ENCODE data around the gene FAM114A1. TPM values are rescaled to one million over a fixed set of nuclear protein-coding genes. Genes with fewer than 3 reads are reported as not detected.

The FAM114A1 gene
- total RNA-seq, 2 donors from 2014 or later, result 0.48 to 0.83 TPM

DNA sequence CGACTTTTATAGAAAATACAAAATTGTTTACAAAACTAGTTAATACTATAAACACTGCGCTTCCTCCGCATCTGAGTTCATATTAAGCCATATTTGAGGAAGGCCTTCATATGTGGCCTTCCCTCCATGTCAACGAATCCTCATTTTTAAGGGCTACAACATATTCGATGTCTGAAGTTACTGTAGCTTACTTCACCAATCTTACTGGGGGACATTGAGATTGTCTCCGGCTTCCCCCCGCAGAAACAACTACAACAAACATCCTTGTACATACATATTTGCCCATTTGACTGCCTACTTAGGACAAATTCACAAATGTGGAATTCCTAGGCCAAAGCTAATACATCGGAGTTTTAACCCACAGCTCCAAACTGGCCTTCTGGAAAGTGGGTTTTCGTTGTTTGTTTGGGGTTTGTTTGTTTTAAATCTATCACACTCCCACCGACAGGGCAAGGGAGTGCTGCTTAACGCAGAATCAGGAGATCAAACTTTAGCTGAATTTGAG is 581 bp upstream of the FAM114A1 start:
- Mint-ChIP-seq H3K4me1 (ENCODE audit: low read depth) (peaks cover 17% of the 10 kb centered on the region), H3K4me3 (peak overlapping the region; percentile 66 to 68), H3K36me3 (ENCODE audit: insufficient read depth in 2 of 2) (no peaks in the 10 kb centered on the region), H3K27me3 (ENCODE audit: low read depth) (peaks cover 17% of the 10 kb centered on the region), H3K9me3 (no peaks in the 10 kb centered on the region), H3K27ac (no peak overlapping the region)
- DNase-seq (no peak), ATAC-seq (replicated peaks in 1 of 2) (no peak)

DNA sequence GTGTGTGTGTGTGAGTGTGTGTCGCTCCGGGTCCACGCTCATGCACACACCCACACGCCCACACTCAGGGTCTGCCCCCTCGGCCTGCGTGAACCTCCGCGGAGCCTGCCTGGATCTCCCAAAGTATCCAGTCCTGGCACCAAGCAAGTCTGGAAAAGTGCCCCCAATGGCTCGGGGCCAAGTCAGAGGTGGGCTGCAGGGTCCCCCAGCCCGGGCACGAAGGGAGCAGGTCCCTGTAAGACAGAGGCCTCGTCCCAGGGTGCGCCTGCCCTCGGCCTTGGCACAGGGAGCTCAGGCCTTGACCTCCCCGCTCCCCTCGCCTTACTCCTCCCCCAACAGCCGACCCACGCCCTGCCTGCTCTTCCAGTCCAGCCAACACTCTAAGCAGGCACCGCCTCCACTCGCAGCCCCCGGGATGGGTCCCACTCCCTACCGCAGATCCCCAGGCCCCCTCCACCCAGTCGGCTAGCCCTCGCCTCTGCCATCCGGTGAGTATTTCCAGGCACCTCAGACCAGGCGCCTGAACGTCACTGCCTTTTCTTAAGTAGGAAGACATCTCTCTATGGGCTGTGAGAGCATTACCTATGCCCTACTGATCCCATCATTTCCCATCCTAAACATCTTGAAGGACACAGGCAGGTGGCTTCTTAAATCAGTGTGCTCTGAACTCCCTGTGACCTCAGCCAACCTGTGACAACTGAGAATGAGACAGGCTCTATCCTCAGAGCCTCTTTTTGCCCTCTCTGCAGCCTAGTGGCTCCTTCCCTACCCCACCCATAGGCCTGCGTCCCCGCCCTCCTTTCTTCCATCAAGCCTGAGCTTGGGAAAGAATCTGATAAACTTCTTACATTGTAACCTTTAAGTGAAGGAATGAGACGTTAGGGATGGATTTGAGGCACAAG is 704 bp downstream of the FAM114A1 start:
- DNase-seq (no peak), ATAC-seq (replicated peaks in 1 of 2) (no peak)
- peaks cover 17% of the 10 kb centered on the region for H3K4me1 Mint-ChIP-seq (ENCODE audit: low read depth)
- peak overlapping the region; percentile 66 to 71 for H3K4me3 Mint-ChIP-seq
- H3K27me3 Mint-ChIP-seq (ENCODE audit: low read depth), result peaks cover 17% of the 10 kb centered on the region
- H3K36me3 Mint-ChIP-seq (ENCODE audit: insufficient read depth in 2 of 2), result no peaks in the 10 kb centered on the region
- H3K27ac Mint-ChIP-seq, result no peak overlapping the region
- no peaks in the 10 kb centered on the region for H3K9me3 Mint-ChIP-seq

DNA sequence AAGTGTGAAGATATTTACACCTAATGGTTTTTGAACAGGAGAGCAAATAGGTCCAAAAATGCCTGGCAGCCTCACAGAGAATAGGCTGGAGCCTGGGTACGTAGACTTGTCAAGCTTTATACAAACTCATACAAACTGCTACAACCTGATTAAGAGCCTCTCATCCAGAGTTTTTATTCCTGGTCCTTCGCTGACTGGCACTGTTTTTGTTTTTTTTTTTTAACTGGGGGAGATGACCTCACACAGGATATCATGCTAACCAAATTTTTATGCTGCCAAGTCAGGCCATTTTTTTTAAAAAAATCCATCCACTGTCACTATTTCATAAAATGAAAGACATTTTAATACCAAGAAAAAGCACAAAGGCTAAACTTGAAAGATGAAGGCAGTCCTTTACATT is 1.9 kb downstream of the FAM114A1 start:
- Mint-ChIP-seq H3K36me3 (ENCODE audit: insufficient read depth in 2 of 2) (no peaks in the 10 kb centered on the region), H3K9me3 (no peaks in the 10 kb centered on the region), H3K27ac (no peak overlapping the region), H3K27me3 (ENCODE audit: low read depth) (peaks cover 18% of the 10 kb centered on the region), H3K4me1 (ENCODE audit: low read depth) (peaks cover 17% of the 10 kb centered on the region), H3K4me3 (no peak overlapping the region)
- ATAC-seq (replicated peaks in 1 of 2) (no peak), DNase-seq (no peak)

DNA sequence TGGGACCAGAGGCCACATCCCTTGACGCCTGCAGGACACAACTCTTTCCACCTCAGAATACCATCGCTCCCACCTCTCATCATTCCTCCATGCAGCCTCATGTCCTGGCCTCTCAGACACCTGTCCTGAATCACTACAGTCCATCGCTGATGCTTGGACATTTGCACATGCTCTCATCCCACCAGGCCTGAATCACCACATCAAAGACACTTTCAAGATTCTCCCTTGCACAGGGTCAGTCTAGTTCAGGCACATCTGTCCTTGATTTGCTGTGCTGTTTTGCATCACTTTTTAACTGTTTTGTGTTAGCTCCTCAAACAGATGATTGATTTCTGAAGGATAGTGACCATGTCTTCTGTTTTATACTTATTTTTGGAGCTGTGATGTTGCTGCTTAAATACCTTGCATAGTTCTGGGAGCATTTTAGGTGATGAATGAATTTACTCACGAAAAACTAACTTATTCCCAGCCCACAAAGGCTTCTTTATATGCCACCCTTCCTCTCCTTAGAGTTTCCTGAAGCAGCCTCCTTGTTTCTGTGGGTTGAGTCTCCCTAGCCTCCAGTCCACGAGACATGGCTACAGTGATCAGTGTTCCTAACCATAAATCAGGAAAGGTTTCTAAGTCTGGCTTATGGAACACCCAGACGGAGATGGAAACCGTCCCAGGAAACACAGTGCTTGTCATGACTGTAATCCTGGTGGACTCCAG is 2.6 kb downstream of the FAM114A1 start:
- DNase-seq (no peak), ATAC-seq (replicated peaks in 1 of 2) (no peak)
- Mint-ChIP-seq H3K4me3 (no peak overlapping the region), H3K36me3 (ENCODE audit: insufficient read depth in 2 of 2) (no peaks in the 10 kb centered on the region), H3K4me1 (ENCODE audit: low read depth) (peaks cover 16% of the 10 kb centered on the region), H3K27me3 (ENCODE audit: low read depth) (peaks cover 25% of the 10 kb centered on the region), H3K27ac (no peak overlapping the region), H3K9me3 (peaks cover 0 to under 1% of the 10 kb centered on the region in 2 donors)

DNA sequence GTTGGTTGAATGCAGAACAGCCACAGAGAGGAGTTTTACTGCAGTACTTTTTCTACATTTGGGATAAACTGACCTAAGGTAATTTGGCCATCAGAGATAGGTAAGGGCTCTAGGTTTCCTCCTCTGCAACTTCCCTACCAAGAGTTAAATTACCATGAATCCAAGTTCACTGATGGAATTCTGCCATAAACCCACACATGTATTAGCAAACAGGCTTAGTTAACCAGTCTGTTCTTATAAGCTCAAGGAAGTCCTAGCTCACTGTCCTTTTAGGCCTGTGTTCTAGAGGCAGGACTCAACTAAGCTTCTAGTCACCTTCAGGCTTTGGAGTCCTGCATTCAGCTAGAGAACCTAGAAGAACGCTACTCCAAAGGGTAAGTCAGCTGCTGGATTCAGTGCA is 4.0 kb downstream of the FAM114A1 start:
- no peak overlapping the region for H3K27ac Mint-ChIP-seq
- ATAC-seq (replicated peaks in 1 of 2) (no peak), DNase-seq (no peak)
- peaks cover 0 to 4% of the 10 kb centered on the region in 2 donors for H3K9me3 Mint-ChIP-seq
- H3K4me3 Mint-ChIP-seq, result no peak overlapping the region
- H3K27me3 Mint-ChIP-seq (ENCODE audit: low read depth), result peaks cover 28% of the 10 kb centered on the region
- no peaks in the 10 kb centered on the region for H3K36me3 Mint-ChIP-seq (ENCODE audit: insufficient read depth in 2 of 2)
- H3K4me1 Mint-ChIP-seq (ENCODE audit: low read depth), result peaks cover 10% of the 10 kb centered on the region

DNA sequence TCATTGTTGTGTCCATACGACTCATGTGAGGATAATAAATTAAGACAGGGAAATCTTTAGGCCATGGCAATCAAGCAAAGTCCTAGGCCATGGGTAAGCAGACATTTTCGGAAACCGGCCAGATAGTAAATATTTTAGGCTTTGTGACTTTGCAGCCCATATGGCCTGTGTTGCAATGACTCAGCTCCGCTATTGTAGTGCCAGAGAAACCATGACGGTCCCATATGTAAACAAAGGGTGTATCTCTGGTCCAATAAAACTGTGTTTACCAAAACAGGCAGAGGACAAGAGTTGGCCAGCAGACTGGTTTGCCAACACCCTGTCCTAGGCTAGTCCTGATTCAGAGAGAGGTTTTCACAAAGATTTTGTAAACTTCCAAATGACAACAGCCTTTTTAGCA is 5.0 kb downstream of the FAM114A1 start:
- H3K4me1 Mint-ChIP-seq (ENCODE audit: low read depth), result peaks cover 4% of the 10 kb centered on the region
- H3K27ac Mint-ChIP-seq, result no peak overlapping the region
- peaks cover 0 to 4% of the 10 kb centered on the region in 2 donors for H3K9me3 Mint-ChIP-seq
- H3K36me3 Mint-ChIP-seq (ENCODE audit: insufficient read depth in 2 of 2), result no peaks in the 10 kb centered on the region
- no peak overlapping the region for H3K4me3 Mint-ChIP-seq
- DNase-seq, result no peak
- no peak for ATAC-seq (replicated peaks in 1 of 2)
- peaks cover 24% of the 10 kb centered on the region for H3K27me3 Mint-ChIP-seq (ENCODE audit: low read depth)

DNA sequence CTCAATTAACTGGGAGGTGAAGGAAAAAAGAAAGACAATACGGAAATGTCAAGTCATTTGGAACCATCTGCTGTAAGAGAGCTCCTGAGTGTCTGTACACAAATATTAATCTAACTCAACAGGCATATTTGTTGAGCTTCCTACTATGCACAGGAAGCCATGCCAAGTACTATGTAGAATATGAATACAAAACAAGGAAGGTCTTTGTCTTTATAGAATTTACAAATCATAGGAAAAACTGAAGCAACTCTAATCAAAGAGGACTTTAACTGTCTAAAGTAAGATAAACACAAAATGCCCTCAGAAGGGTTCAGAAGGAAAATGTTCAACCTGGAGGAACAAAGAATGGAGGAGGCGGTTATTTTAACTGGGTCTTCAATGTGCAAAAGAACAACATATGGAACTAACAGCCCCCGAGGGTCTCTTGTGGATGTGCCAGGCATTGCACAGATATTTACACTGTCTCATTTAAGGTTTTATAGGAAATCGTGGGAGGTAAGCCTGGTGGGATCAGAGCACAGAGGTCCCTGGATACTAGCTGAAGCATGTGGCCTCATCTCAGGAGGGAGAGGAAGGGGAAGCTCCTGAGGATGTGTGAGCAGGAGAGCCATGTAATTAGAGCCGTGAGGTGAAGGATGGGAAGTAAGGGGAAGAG is 5.8 kb downstream of the FAM114A1 start:
- no peak overlapping the region for H3K27ac Mint-ChIP-seq
- ATAC-seq (replicated peaks in 1 of 2) (no peak), DNase-seq (no peak)
- peaks cover 21% of the 10 kb centered on the region for H3K27me3 Mint-ChIP-seq (ENCODE audit: low read depth)
- peaks cover 0 to 4% of the 10 kb centered on the region in 2 donors for H3K9me3 Mint-ChIP-seq
- no peak overlapping the region for H3K4me3 Mint-ChIP-seq
- no peaks in the 10 kb centered on the region for H3K36me3 Mint-ChIP-seq (ENCODE audit: insufficient read depth in 2 of 2)
- peaks cover 2% of the 10 kb centered on the region for H3K4me1 Mint-ChIP-seq (ENCODE audit: low read depth)

DNA sequence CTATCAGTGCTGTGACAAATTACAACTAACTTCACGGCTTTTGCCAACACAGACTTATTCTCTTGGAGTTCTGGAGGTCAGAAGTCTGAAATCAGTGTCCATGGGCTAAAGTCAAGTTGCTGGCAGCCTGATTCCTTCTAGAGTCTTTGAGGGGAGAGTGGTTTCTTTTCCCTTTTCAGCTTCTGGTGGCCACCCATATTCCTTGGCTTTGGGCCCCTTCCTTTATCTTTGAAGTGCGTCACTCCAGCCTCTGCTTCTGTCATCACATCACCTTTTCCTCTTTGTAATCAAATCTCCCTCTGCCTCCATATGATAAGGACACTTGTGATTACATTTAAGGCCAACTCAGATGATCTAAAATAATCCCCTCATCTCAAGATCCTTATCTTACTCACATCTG is 9.0 kb downstream of the FAM114A1 start:
- DNase-seq, result no peak
- ATAC-seq (replicated peaks in 1 of 2), result no peak

DNA sequence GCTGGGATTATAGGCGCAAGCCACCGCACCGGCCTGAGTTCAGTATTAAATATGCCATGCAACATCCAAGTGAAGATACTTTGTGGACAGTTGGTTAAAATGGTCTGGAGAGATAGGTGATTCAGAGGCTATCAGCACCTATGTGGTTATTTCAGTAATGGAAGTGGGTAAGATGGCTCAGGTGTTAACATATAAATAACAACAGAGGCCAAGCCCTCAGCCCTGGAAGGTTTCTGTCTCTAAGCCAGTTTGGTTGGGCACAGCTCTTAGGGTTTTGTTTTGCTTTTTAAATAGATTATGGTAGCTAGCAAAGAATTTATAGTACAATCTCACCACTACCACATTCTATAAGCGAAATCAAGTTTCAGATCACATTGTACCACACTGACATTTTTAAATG is 16.6 kb downstream of the FAM114A1 start:
- ATAC-seq (replicated peaks in 1 of 2) (no peak), DNase-seq (no peak)
- H3K9me3 Mint-ChIP-seq, result peaks cover 0 to 2% of the 10 kb centered on the region in 2 donors
- no peak overlapping the region for H3K27ac Mint-ChIP-seq
- no peaks in the 10 kb centered on the region for H3K36me3 Mint-ChIP-seq (ENCODE audit: insufficient read depth in 2 of 2)
- H3K27me3 Mint-ChIP-seq (ENCODE audit: low read depth), result no peaks in the 10 kb centered on the region
- peaks cover 11% of the 10 kb centered on the region for H3K4me1 Mint-ChIP-seq (ENCODE audit: low read depth)
- no peak overlapping the region for H3K4me3 Mint-ChIP-seq

More for the DNA sequence above, 9.0 kb downstream of the FAM114A1 start:
- Mint-ChIP-seq H3K9me3 (peaks cover 0 to 4% of the 10 kb centered on the region in 2 donors), H3K27me3 (ENCODE audit: low read depth) (peaks cover 11% of the 10 kb centered on the region), H3K27ac (no peak overlapping the region), H3K4me3 (no peak overlapping the region), H3K36me3 (ENCODE audit: insufficient read depth in 2 of 2) (no peaks in the 10 kb centered on the region), H3K4me1 (ENCODE audit: low read depth) (no peaks in the 10 kb centered on the region)

DNA sequence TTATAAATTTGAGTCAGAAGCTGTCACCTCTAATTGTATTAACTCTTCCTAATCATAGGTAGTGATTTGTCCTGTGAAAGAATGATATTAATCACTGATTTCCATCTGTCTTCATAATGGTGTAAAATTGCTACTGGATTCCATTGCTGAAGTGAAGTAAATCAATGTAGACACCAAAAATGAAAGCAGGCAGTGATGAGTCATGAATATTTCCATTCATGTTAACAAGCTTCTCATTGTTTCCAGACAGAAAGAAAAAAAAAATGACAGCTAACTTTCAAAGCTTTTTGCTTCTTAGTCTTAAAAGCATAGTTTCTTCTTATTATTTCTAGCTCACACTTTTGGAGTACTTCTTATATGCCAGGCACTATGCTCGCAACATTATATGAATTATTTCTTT is 21.5 kb downstream of the FAM114A1 start:
- H3K4me1 Mint-ChIP-seq (ENCODE audit: low read depth), result peaks cover 26% of the 10 kb centered on the region
- H3K9me3 Mint-ChIP-seq, result peaks cover 0 to 2% of the 10 kb centered on the region in 2 donors
- H3K27ac Mint-ChIP-seq, result peak overlapping the region; percentile 95
- DNase-seq (peak in 1 of 2 donors; percentile 22), ATAC-seq (replicated peaks in 1 of 2) (peak; percentile 81 to 87)
- H3K4me3 Mint-ChIP-seq, result peak overlapping the region; percentile 27 to 75
- no peaks in the 10 kb centered on the region for H3K36me3 Mint-ChIP-seq (ENCODE audit: insufficient read depth in 2 of 2)
- no peaks in the 10 kb centered on the region for H3K27me3 Mint-ChIP-seq (ENCODE audit: low read depth)

DNA sequence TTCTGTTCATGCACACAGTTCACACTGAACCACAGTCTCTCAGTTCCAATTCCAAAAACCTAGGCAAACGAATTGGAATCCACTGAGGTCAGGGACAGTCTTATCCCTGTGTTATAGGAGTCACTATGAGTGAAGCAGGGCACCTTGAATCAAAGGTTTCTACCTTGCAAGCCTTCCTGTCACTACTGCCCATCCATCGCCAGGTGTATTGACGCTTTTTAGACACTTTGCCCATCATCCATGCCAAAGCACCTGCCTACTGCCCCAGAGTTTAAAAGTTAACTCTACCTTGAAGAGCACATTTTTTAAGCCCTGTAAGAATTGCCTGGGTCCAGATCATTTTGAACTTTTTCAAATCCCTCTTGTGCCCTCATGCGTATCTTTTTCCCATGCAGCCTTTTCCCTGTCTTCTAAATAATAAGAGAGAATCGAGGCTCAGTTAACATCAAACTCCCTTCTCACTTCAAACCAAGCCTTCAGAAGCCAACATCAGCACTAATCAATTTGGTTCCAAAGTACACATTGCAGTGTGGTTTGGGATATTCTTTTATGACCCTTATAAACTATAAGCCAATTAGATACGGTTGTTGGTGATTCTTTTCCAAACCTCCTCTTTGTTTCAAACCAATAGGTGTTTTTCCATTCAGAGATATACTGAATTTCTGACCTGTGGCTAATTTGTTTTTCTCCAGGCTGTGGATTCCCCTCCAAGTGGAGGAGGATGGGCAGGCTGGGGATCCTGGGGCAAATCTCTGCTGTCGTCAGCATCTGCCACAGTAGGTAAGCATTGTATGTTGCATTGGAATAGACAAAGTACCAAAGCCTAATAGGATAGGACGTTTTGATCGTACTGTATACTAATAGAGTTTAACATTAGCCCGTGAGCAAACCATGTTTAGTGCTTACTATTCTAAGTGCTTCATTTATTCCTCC is 23.7 kb downstream of the FAM114A1 start:
- DNase-seq, result no peak
- no peak overlapping the region for H3K4me3 Mint-ChIP-seq
- H3K36me3 Mint-ChIP-seq (ENCODE audit: insufficient read depth in 2 of 2), result no peaks in the 10 kb centered on the region
- ATAC-seq (replicated peaks in 1 of 2), result no peak
- H3K27ac Mint-ChIP-seq, result no peak overlapping the region
- peaks cover 0 to 2% of the 10 kb centered on the region in 2 donors for H3K9me3 Mint-ChIP-seq
- H3K27me3 Mint-ChIP-seq (ENCODE audit: low read depth), result no peaks in the 10 kb centered on the region
- peaks cover 36% of the 10 kb centered on the region for H3K4me1 Mint-ChIP-seq (ENCODE audit: low read depth)

DNA sequence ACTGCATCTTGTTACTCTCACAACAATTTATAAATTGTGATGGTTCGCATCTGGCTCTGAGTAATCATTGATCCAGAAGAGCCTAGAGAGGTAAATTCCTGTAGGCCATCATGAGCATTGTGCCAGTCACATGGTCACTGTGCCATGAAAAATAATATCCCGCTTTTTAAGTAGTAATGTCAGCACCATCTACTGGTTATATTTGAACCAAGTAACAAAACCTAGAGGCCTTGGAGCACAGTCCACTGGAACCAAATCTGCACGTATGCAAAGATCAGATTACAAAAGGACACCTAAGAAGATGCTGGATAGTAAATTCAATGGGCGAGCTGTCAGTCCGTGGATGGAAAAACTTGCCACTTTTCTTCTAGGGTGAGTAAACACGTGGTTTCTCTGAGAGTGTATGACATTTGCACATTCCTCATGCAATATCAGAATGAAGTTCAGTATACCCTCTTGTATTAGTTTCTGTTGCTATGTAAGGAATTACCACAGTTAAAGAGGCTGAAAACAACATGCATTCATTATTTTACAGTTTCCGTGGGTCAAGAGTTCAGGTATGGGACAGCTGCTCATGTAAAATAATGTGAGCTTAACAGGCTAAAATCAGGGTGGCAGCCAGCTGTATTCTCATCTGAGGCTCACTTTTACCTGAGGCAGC is 26.8 kb downstream of the FAM114A1 start:
- DNase-seq, result no peak
- no peaks in the 10 kb centered on the region for H3K36me3 Mint-ChIP-seq (ENCODE audit: insufficient read depth in 2 of 2)
- ATAC-seq (replicated peaks in 1 of 2), result peak in 1 of 2 donors; percentile 27
- no peaks in the 10 kb centered on the region for H3K27me3 Mint-ChIP-seq (ENCODE audit: low read depth)
- H3K27ac Mint-ChIP-seq, result no peak overlapping the region
- H3K9me3 Mint-ChIP-seq, result no peaks in the 10 kb centered on the region
- H3K4me3 Mint-ChIP-seq, result no peak overlapping the region
- H3K4me1 Mint-ChIP-seq (ENCODE audit: low read depth), result peaks cover 31% of the 10 kb centered on the region
